IMR-90 (cell line): ENCODE measurements around the gene SPNS2.

Source experiments
- BHLHE40 ChIP-seq: fragments of 150-350 bp; IDR thresholded peaks from 2 replicates; pipeline ENCODE4 v1.6.1; 2016; ENCODE audit warnings: mild to moderate bottlenecking, low read depth, low read length
- CEBPB ChIP-seq: IDR thresholded peaks from 2 replicates; pipeline ENCODE4 v1.6.1; 2012; ENCODE audit warnings: low read depth, low read length, improper control_type of control experiment
- CHD1 ChIP-seq: IDR thresholded peaks from 2 replicates; pipeline ENCODE4 v1.6.1; 2012; ENCODE audit warnings: low read depth, low read length, improper control_type of control experiment
- MAZ ChIP-seq: IDR thresholded peaks from 2 replicates; pipeline ENCODE4 v1.6.1; 2012; ENCODE audit warnings: low read depth, mild to moderate bottlenecking, low read length, improper control_type of control experiment, moderate library complexity, borderline replicate concordance
- MXI1 ChIP-seq: IDR thresholded peaks from 2 replicates; pipeline ENCODE4 v1.6.1; 2012; ENCODE audit warnings: low read depth, mild to moderate bottlenecking, low read length, moderate library complexity, borderline replicate concordance
- POLR2A ChIP-seq: IDR thresholded peaks from 2 replicates; pipeline ENCODE4 v1.6.1; 2012; ENCODE audit warnings: mild to moderate bottlenecking, low read depth, low read length
- RCOR1 ChIP-seq: IDR thresholded peaks from 2 replicates; pipeline ENCODE4 v1.6.1; 2012; ENCODE audit warnings: mild to moderate bottlenecking, low read length, improper control_type of control experiment; ENCODE audit not compliant: insufficient replicate concordance
- RFX5 ChIP-seq: IDR thresholded peaks from 2 replicates; pipeline ENCODE4 v1.8.0; 2012; ENCODE audit warnings: low read depth, mild to moderate bottlenecking, low read length, moderate library complexity
- SMC3 ChIP-seq: fragments of 150-350 bp; IDR thresholded peaks from 2 replicates; pipeline ENCODE4 v1.6.1; 2016; ENCODE audit warnings: low read depth, mild to moderate bottlenecking, antibody characterized with exemption, low read length, moderate library complexity
- TF ChIP-seq, protein P1 (sequence below): conservative IDR thresholded peaks from 2 replicates; pipeline ENCODE4 v1.5.1; 2012; ENCODE audit warnings: mild to moderate bottlenecking, low read depth, low read length, improper control_type of control experiment

DNA sequence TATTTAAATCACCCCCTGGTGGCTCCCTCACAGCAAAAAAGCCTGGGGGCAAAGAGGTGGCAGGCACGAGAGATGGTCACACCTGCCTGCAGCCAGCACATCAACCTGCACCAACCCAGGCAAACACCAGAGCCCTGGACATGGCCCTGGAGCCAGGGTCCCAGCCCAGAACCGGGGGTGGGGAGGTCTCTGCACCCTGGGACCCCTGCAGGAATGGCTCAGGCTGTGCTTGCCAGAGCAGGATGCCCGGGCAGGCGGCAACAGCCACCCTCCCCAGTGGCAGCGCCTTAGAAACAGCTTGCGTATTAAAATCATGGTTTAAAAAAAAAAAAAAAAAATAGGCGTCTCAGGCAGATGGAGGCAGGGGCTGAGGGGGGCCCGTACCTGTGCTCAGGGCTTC lies 40.3 kb downstream of the SPNS2 start:
- TF ChIP-seq, protein P1, sequence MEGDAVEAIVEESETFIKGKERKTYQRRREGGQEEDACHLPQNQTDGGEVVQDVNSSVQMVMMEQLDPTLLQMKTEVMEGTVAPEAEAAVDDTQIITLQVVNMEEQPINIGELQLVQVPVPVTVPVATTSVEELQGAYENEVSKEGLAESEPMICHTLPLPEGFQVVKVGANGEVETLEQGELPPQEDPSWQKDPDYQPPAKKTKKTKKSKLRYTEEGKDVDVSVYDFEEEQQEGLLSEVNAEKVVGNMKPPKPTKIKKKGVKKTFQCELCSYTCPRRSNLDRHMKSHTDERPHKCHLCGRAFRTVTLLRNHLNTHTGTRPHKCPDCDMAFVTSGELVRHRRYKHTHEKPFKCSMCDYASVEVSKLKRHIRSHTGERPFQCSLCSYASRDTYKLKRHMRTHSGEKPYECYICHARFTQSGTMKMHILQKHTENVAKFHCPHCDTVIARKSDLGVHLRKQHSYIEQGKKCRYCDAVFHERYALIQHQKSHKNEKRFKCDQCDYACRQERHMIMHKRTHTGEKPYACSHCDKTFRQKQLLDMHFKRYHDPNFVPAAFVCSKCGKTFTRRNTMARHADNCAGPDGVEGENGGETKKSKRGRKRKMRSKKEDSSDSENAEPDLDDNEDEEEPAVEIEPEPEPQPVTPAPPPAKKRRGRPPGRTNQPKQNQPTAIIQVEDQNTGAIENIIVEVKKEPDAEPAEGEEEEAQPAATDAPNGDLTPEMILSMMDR, result no peak
- TF ChIP-seq BHLHE40, result no peak
- no peak for TF ChIP-seq MAZ
- TF ChIP-seq CHD1, result no peak
- no peak for TF ChIP-seq RFX5
- TF ChIP-seq CEBPB, result no peak
- no peak for TF ChIP-seq SMC3
- TF ChIP-seq POLR2A, result no peak
- no peak for TF ChIP-seq RCOR1
- TF ChIP-seq MXI1, result no peak
